GM12801 (cell line): Measurements from ENCODE around the gene FOXF2.

Source experiments
- CTCF ChIP-seq: IDR thresholded peaks from one replicate; pipeline ENCODE4 v1.5.1; 2011; ENCODE audit warnings: control low read depth; ENCODE audit not compliant: insufficient read length; ENCODE audit errors: extremely low read depth

FOXF2 gene

GRCh38 chr6:1404713-1405098 is 15.3 kb downstream of the FOXF2 start:
- no peak for TF ChIP-seq CTCF

- TF ChIP-seq CTCF = no peak
These were observed 15.8 kb downstream of the FOXF2 start for GRCh38 chr6:1405221-1405620.

- no peak for TF ChIP-seq CTCF
These were observed 17.1 kb downstream of the FOXF2 start for GRCh38 chr6:1406306-1407072.

- TF ChIP-seq CTCF = no peak
These were observed 18.2 kb downstream of the FOXF2 start for GRCh38 chr6:1407499-1407990.

- TF ChIP-seq CTCF = no peak
These were observed 20.5 kb downstream of the FOXF2 start for GRCh38 chr6:1409774-1410465.

- no peak for TF ChIP-seq CTCF
These were observed 23.5 kb downstream of the FOXF2 start for GRCh38 chr6:1412901-1413300.

GRCh38 chr6:1415416-1416063 is 26.2 kb downstream of the FOXF2 start:
- TF ChIP-seq CTCF = no peak
